NCI-H1417 (cell line): Measurements from ENCODE around the gene CRYGS.
"Not testable (repeated sequence)": the region's sequence is repeated elsewhere in the genome, so short reads cannot be mapped to it uniquely, and the experiment has no call there.

Source experiments
- DNase-seq, 3 experiments: peaks; one replicate each; lab custom pipeline; 2025; lab: John Stamatoyannopoulos, UW

CRYGS gene

GRCh38 chr3:186519021-186519658 lies 25.0 kb downstream of the CRYGS start:
- no peak for DNase-seq

- no peak for DNase-seq
Observed at GRCh38 chr3:186517218-186517617, 27.0 kb downstream of the CRYGS start.

- no peak for DNase-seq
Observed at GRCh38 chr3:186516646-186517045, 27.5 kb downstream of the CRYGS start.

- no peak for DNase-seq
Observed at GRCh38 chr3:186515125-186515524, 29.1 kb downstream of the CRYGS start.

- no peak for DNase-seq
Observed at GRCh38 chr3:186514296-186515002, 29.7 kb downstream of the CRYGS start.

GRCh38 chr3:186513386-186513785 lies 30.8 kb downstream of the CRYGS start:
- DNase-seq = no peak

- DNase-seq = no peak
Observed at GRCh38 chr3:186512570-186513302, 31.4 kb downstream of the CRYGS start.

GRCh38 chr3:186511702-186512101 lies 32.5 kb downstream of the CRYGS start:
- DNase-seq = no peak

GRCh38 chr3:186511245-186511644 lies 32.9 kb downstream of the CRYGS start:
- no peak for DNase-seq

- DNase-seq = no peak
Observed at GRCh38 chr3:186510374-186511079, 33.7 kb downstream of the CRYGS start.

GRCh38 chr3:186509423-186509822 lies 34.8 kb downstream of the CRYGS start:
- DNase-seq = peak; percentile 42 to 89 (median 77)

GRCh38 chr3:186506857-186507256 lies 37.3 kb downstream of the CRYGS start:
- DNase-seq = no peak

GRCh38 chr3:186506191-186506739 lies 37.9 kb downstream of the CRYGS start:
- DNase-seq = no peak

- no peak for DNase-seq
Observed at GRCh38 chr3:186502966-186503712, 41.0 kb downstream of the CRYGS start.

GRCh38 chr3:186502138-186502948 lies 41.8 kb downstream of the CRYGS start:
- DNase-seq = peak in 1 of 3 experiments; percentile 21

- not testable (repeated sequence) for DNase-seq
Observed at GRCh38 chr3:186499949-186500348, 44.2 kb downstream of the CRYGS start.

GRCh38 chr3:186498022-186498421 lies 46.2 kb downstream of the CRYGS start:
- not testable (repeated sequence) for DNase-seq

- DNase-seq = no peak
Observed at GRCh38 chr3:186497608-186498007, 46.6 kb downstream of the CRYGS start.

GRCh38 chr3:186496635-186497034 lies 47.5 kb downstream of the CRYGS start:
- no peak for DNase-seq

- DNase-seq = no peak
Observed at GRCh38 chr3:186496016-186496415, 48.2 kb downstream of the CRYGS start.
